ENCODE results near the gene PDIA2.
A peak's percentile ranks its signal among the peaks of the same experiment; 100 is the strongest.
"Not testable (repeated sequence)": the region's sequence is repeated elsewhere in the genome, so short reads cannot be mapped to it uniquely, and the experiment has no call there.

Gene PDIA2

DNA sequence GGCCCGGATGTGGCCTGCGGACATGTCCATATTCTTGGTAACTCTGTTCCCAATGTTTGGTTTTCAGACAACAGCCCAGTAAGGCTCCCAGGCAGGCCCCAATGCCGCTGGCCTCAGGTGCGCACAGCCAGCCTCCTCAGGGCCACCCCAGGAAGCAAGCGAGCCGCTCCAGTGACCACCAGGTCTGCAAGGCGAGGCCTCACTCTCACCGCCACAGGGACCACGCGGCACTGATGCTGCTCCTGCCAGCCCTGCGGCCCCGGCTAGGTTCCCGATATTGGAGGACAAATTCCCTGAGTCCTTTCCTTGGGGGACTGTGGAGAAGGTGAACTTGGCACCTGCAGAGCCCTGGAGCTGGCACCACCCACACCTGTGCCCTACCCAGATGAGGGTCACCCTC is 19.0 kb downstream of the PDIA2 start:
- no peak for DNase-seq

DNA sequence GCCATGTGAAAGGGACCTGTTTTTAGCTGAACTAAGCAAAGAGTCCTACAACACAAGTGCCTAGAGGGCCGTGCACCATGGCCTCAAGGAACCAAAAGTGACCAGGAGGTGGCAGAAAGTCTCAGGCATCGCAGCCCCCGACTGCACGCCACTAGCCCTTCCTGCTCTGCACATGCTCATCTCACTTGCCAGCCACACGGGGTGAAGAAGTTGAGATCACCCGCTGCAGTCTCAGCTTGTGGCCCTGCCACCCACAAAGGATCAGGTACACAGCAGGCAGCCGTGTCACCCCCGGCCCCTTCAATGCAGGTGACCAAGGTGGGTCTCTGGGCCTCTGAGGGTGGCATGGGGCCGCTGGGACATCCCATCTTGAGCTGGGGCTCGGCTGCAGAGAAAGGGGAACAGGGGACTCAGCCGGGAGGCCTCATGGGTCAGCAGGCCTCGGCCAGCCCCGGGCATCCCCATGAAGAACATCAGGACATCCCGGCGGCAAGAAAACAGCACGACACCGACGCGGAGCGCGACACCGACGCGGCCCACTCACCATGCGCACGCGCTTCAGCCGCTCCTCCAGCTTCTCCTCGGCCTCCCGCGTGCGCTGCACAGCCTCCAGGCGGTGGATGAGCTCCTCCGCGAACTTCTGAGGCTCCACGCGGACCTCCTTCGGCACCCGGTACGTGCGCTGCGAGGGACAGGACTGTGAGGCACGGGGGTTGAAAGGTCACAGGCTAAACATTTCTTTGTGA is 21.0 kb downstream of the PDIA2 start:
- DNase-seq, result no peak

DNA sequence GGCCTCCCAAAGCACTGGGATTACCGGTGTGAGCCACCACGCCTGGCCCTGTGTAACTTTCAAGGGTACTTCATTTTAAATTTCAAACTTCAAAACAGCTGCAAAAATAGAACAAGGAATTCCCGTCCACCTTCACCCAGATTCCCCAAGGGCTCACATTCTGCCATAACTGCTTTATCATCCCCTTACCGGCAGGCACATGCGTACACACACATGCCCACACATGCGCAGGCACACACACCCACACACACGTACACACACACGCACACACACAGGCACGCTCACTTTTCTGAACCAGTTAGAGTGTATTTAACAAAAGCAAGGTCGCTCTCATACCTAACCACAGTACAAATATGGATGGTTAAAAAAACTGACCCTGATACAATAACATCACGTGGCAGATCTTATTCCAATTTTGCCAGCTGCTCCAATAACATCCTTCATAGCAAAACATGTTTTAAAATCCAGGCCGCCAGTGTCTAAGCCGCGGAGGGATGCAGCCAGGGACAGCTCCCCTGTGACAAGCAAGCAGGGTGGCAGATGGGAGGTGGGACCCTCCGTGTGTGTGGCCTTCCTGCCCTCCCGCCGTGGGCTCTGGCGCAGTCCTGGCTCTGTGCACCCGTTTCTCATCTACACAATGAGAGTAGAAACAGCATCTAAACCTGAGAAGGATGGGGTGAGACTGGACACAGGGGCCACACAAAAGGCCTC is 23.1 kb downstream of the PDIA2 start:
- DNase-seq, result no peak

DNA sequence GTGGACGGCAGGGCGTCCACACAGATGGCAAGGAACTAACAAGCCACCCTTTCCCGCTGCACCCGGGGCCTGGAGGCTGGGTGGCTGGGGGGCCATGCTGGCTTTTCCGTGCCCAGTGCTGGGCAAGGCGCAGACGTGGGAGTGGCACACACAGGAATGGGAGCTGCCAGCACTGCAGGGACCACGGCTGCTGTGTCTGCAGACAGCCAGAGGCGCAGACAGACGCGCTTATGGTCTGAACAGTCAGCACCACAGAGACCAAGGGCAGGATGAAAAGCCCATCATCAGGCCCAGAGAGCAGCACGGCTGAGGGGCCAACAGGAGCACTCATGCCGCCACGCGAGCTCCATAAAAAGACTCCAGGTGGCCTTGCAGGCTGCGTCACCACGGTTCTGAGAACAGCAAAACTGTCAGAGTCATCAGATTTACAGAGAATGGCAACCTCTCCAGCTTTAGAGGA is 24.0 kb downstream of the PDIA2 start:
- DNase-seq, result no peak

DNA sequence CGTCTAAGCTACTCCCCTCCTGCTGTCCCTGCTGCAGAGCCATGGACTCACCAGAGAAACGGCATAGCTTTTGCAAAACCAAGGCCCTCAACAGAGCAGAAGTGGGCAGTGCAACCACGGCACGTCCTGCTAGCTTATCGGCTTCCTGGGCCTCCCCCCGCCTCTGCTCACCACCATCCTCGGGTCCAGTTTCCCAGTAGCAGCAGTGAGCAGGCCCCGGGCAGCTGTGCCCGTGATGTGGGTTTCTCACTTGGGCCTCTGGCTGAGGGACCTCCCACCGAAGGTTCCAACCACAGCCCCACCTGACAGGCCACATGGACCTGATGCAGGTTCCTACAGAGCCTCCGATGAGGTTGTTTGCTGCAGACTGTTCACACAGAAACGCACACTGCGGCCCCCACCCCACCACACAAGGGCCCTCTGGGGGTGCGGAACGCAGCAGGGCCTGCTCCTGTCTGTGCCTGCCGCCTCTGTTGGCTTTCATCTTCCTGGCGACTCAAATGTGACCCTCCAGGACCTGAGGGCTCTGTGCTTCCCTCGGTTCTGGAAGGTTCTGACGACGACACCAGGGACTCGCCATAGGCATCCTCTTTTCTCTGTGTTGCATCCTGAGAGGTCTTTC is 24.8 kb downstream of the PDIA2 start:
- DNase-seq, result no peak

DNA sequence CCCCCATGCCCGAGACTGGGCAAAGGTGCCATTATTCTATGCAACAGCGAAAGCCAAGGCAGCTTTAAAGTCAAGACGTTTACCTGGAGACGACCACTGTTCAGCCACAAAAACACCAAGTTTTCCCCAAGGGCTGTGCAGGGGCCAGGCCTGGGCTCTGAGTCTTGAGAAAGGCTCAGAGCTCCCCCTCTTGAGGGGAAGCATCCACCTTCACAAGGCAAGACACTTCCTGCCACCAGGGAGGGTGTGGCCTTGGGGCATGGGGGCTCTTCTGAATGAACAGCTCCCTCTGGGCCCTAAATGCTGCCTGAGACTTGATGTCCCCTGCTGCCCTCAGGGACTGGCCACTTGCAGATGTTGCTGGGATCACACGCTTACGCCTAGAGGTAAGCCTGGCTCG is 26.5 kb downstream of the PDIA2 start:
- DNase-seq, result no peak

DNA sequence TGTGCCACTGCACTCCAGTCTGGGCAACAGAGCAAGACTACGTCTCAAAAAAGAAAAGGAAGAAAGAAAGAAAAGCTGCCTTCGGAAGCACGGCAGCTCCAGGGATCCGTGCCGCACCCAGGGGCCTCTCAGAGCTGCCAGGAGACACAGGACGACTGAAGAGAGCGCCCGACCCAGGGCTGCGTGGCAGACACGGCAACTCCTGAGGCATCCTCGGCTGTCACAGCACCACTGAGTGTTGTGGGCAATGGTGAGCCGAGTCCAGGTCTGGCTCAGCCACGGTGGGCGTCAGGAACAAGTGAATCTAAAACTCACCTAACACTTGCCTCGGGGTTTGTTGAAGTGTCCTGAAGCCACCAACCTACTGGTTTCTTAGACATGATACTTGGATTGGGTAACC is 28.8 kb downstream of the PDIA2 start:
- no peak for DNase-seq

DNA sequence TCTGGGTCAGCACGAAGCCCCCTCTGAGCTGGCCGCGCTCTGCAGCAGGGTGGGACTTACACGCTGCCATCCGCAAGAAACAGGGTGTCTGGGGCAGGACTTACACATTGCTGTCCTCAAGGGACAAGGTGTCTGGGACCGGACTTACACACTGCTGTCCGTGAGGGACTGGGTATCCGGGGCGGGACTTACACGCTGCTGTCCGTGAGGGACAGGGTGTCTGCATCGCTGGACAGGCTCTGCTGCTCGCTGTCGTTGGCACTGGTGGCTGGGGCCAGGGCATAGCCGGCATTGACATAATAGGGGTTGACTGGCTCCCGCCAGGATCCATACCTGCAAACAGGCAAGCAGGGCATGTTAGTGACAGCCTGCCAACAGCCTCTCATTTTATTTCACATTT is 31.4 kb downstream of the PDIA2 start:
- DNase-seq, result no peak

DNA sequence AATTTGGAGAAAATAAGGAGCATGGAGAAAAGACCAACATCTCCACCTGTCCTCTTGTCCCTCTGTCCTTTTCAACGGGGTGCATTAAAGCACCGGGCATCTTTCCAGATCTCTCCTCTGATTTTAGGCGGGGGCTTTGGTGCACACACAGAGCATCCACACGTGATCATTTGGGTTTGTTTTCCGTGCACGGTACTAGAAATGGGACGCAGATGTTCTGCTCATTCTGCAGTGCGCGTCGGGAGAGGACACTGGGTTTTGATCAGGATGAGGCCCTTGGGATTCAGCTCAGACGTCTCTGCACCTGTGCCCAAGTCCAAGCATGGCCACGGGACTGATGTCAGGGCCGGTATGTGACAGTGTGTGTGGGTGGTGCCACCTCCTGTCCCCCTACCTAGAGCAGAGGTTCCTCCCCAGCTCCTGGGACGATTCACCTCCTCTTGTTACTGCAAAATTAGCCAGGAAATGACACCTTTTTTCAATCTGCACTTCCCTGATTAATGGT is 31.9 kb downstream of the PDIA2 start:
- DNase-seq, result no peak

DNA sequence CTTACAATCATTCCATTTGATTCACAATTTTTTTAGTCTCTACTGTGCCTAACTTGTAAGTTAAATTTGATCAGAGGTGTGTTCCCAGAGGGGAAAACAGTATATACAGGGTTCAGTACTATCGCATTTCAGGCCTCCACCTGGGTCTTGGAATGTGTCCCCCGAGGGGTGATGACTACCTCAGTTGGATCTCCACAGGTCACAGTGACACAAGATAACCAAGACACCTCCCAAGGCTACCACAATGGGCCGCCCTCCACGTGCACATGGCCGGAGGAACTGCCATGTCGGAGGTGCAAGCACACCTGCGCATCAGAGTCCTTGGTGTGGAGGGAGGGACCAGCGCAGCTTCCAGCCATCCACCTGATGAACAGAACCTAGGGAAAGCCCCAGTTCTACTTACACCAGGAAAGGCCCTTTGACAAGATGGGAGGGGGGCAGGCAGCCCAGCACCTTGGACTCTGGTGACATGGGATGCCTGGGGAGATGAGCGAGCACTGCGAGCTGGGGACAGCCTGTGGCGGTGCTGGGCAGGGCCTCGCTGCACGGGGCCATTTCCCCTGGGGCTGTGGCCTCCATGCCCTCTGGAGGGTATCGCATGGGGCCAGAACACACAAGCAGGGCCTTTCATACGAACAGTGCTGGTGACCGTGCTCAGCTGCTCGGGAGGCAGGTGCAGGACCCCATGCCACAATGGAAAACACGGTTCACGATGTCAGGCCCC is 33.9 kb downstream of the PDIA2 start:
- DNase-seq, result no peak

DNA sequence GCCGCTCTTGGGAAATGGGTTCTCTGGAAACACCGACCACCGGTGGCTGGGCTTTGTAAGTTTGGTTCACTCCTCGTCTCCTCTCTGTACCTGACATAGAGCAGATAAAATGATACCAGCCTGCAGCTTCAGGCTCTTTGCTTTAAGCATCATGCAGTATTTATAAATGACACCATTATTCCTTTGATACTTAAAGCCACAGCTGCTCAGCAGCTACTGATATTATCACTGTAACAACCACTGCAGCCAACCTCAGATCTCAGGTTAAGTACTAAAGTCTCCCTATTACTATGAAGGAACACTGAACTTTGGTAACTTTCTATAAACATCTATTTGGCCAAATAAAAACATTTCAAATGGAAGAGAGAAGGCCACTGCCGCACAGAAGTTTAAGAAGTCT is 34.6 kb downstream of the PDIA2 start:
- DNase-seq, result no peak

DNA sequence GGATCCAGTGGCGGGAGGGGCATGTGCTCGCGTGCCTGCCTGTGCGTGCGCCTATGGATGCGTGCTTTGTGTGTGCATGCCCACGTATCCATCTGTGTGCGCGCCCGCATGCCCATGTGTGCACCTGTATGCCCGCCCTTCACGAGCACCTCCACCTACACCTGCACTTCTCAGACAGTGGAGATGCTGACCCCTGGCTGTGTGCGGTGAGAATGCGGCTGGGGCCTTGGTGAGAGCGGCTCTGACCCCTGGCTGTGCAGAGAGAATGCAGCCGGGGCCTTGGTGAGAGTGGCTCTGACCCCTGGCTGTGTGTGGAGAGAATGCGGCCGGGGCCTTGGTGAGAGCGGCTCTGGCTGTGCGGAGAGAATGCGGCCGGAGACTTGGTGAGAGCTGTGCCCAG is 35.7 kb downstream of the PDIA2 start:
- no peak for DNase-seq

DNA sequence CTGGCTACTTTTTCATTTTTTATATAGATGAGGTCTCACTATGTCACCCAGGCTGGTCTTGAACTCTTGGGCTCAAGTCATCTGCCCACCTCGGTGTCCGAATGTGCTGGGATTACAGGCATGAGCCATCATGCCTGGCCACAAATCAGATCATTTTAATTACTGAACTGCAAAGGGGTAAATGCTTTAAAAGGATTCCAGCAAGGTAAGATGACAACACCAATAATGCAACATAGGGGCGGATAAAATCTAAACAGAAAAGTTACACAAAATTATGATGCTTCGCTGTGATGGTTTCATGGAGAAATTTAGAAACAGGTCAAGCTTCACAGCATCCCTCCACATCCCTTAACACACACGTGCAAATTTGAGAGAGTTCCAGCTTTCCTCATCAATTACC is 37.2 kb downstream of the PDIA2 start:
- no peak for DNase-seq

DNA sequence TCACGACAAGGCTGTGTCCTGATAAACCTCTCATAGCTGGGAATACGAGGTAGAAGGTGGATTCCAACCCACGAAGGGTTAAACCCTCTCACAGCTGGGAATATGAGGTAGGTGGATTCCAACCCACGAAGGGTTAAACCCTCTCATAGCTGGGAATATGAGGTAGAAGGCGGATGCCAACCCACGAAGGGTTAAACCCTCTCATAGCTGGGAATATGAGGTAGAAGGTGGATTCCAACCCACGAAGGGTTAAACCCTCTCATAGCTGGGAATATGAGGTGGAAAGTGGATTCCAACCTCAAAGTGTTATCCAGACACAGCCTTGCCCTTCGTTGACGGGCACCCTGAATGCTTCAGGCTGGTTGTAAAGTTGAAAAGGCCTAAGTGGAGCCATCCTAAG is 38.6 kb downstream of the PDIA2 start:
- no peak for DNase-seq

DNA sequence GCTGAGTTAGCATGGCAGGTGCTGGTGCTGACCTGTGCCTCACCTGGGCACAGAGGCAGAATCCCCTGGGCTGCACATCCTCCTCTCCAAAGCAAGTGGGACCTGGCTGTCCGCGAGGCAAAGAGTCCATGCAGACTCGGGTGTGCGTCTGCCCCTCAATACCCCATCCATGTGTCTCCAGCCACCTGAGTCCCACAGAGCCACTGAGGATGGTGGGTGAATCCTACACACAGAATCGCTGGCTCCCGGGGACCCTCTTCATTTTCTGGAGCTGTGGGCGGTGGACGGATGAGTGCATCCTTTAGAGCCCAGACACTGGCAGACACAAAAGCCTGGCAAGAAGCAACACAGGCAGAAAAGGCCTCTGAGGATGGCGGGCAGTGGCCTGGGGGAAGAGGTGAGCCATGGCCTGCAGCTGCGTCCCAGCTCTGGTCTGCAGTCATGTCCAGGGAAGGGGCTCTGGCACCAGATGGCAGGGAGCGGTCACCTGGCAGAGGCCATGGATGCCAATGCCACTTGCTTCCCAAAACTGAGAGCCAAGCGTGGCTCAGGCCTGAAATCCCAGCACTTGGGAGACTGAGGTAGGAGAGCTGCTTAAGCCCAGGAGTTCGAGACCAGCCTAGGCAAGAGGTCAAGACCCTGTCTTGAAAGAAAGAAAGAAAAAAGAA is 39.6 kb downstream of the PDIA2 start:
- no peak for DNase-seq

DNA sequence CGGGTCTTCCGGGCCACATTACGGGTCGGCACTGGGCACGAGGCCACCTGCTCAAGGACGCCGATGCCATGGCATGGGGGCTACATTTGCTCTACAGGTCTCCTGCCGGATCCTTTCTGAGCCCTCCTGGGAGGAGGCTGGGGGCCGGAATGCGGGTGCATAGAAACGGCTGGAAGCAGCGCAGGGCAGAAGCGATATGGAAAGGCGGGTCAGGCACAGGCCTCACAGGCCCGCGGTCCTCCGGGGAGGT is 41.2 kb downstream of the PDIA2 start:
- no peak for DNase-seq

DNA sequence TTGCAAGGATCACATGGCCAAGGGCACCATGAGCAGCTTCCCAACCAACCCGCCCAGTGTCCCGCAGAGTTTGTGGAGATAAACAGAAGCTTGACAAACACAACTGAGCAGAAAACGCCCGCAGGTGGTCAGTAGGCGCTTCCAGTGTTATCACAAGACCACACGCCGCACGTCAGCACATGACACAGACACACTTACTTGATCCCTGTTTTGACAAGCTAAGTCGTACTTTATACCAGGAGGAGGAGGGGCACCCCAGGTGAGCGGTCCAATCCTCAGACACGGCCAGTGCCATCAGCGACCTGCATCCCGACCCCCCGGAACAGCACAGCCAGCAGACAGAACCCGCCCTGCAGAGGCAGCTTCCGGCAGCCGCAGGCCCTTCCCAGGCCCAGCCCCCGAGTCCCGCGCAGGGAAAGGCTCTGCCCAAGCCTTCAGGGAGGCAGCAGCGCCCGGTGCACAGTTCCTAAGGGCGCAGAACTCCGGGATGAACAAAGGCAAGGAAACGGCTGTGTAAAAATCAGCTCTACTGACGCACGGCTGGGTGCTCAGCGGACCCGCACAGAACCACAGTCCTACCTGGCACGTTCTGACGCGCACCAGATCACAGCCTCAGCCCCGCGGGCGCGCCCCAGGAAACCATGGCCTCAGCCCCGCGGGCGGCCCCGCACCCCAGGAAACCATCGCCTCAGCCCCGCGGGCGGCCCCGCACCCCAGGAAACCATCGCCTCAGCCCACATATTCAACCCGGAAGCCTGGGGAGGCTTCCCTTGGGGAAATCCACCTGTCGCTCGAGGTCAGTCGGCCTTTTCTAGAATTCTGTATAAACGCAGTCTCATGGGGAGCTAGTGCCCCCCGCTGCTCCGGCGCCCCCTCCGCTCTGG is 41.7 kb downstream of the PDIA2 start:
- peak; percentile 74 for DNase-seq

DNA sequence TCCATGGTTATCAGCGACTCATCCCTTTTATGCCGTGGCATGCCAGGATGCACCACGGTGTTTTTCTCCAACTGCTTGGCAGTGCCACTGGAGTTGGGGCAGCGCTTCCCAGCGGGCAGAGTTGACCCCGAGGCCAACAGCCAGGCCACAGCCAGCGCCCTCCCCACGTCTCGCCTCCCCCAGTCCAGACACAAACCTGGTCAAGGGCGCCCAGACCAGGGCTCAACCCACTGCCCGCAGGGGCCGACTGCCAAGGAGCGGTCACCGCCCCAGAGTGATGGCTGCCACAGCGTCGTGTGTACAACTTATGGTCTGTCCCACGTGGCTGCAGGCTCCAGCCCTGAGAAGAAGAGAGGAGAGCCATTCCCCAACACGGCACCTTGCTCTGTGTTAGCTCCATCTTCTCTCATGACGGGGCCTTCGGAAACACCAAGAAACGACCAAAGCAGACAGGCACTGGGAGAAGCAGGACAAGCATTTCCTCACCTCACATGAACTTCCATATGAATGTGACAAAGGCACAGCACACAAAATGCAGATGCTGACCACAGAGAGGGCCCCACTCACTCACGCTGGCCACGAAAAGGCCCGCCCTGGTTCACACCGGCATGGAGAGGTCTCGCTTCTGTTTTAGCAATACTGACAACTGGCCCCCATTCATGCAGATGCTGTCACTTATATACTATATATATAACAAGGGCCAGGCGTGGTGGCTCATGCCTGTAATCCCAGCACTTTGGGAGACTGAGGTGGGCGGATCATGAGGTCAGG is 42.6 kb downstream of the PDIA2 start:
- no peak for DNase-seq

DNA sequence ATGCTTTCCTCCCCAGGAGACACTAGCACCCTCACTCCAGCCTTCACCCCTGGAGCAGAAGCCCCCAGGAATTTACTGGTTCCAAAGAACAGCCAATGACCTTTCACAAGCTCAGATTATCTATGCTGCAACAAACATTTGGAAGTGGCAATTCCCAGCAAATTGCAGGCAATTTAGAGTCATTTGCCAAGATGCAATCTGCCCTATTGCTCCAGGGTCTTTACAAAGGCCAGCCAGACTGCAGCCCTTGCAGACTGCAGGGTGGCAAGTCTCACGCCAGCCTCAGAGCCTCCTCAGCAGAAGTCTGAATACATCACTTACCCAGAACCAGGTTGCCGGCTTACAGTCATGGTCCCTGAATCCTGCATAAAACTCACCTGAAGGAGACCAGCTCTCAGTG is 47.8 kb downstream of the PDIA2 start:
- DNase-seq, result no peak

DNA sequence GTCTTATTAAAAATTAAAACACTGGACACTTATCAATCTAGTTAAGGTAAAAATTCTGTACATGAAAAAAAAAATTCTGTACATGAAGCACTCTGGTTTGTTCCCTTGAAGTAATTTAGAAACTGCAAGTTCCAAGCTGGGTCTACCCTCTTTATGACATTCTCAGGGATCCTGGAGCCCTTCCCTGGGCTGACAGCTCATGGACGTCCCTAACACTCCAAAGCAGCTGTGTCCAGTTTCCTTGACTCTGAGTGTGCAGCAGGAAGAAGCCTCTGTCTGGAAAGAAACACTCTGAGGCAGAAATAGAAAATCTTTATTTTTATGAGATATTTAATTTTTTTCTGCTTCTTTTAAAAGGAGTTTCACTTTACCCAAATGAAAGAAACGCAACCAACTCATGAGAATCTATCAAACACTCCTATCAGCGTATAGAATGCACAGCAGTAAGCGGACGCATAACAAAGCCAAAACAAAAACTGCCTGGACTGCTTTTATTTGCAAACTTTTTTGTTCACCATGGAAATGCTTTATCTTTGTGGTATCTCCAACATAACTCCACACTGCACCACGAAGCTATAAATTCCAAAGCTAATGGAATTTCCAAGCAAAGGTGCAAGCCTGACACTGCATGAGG is 48.3 kb downstream of the PDIA2 start:
- DNase-seq, result not testable (repeated sequence)

Measured in activated CD4-positive, alpha-beta T cell treated with anti-CD3 and anti-CD28 coated beads, Interleukin-2, amount 50 U/mL, for 1 hour (primary cell).